NCI-H524 (cell line): ENCODE results near the gene GPR137B.

Experiments
- DNase-seq, 2 experiments: peaks; one replicate each; lab custom pipeline; 2025; lab: John Stamatoyannopoulos, UW

Gene GPR137B

GRCh38 chr1:236114076-236114747 lies 28.1 kb upstream of the GPR137B start:
- no peak for DNase-seq

DNA sequence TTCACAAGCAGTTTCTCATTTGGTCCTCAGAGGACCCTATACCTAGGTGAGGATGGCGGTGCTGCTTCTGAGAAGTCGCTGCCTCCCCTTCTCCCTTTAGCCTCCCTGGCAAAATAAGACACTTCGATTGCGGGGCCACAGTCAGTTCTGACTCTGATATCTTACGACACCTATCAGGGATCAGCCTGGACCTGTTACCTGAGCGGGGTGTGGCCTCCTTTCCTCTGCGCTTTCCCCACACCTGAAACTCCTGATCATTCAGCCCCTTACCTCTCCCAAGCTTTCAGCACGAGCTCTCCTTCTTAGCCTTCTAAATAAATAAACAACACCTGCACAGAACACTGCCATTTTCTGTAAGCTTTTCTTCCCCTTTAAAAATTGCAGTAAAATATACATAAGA lies 24.6 kb upstream of the GPR137B start:
- DNase-seq: no peak

DNA sequence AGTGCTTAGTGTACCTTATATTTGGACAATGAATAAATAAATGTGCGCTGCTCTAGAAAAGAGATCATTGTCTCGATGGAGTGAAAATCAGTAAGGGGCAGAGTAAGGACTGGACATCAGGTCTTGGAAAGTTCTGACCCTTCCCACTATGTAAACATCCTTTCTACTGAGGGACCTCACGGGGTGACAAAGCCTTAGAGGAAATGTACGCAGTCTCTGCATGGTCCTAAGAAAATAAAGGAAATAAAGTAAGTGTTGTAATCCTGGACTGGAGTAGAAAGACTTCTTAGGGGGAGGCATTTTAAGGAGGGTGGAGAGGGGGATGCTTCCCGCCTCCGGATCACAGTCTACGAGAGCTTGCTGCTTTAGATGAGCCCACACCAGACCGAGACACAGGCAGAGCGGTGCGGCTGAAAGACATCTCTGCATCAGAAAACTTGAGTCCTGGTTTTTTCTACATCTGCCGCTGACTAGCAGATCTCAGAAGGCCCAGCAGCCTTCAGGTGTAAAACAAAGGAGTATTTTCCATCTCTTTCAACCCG lies 22.3 kb upstream of the GPR137B start:
- DNase-seq: no peak

- DNase-seq: no peak
These were observed 21.6 kb upstream of the GPR137B start for GRCh38 chr1:236120721-236121153.

DNA sequence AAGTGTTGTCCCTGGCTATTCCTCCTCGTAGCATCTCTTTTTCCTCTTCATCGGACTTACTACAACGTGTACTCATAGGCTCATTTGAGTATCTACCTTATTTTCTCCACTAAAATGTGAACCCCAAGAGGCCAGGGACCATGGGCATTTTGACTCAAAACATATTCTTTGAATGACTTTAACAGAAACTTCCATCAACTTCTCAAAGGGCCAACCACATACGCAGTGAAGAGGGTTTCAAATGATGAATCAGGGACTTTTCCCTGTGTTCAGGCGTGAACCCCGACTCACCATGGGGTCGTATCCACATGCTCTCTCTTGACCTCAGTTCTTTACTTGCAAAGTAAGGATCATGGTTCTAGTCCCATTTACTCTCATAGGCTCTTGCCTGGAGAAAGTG lies 20.2 kb upstream of the GPR137B start:
- no peak for DNase-seq

DNA sequence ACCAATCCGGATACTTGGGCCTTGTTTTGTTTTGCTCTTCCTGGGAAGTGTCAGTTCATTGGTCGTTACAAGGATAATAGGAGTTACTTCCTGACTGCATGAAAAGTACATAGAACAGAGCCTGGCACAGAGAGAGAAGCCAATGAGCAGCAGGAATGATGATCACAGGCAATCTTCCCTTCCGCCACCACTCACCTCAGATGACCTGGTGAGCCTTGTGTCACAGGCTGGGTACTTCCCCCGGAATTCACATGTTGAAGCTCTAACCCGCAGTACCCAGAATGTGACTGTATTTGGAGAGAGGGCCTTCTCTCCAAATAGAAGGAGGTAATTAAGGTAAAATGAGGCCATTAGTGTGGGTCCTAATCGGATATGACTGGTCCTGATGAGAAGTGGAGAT lies 18.8 kb upstream of the GPR137B start:
- no peak for DNase-seq

DNA sequence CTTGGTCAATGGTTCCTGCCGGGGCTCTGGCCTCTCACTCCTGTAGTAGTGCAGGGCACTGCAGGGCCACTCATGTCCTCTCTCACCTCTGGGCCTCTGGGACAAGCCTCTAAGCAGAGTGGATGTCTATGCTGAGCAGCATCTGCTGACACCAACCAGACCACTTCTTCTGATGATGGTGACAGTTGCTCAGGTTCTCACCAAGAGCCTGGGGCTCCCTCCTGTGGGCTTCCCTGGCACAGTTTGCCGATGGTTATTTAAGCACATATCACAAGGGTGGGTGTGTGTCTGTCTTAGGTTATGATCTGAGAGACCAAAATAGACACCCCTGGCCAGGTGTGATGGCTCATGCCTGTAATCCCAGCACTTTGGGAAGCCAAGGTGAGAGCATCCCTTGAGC lies 17.4 kb upstream of the GPR137B start:
- DNase-seq: peak in 1 of 2 experiments; percentile 8

- no peak for DNase-seq
These were observed 15.3 kb upstream of the GPR137B start for GRCh38 chr1:236127045-236127444.

DNA sequence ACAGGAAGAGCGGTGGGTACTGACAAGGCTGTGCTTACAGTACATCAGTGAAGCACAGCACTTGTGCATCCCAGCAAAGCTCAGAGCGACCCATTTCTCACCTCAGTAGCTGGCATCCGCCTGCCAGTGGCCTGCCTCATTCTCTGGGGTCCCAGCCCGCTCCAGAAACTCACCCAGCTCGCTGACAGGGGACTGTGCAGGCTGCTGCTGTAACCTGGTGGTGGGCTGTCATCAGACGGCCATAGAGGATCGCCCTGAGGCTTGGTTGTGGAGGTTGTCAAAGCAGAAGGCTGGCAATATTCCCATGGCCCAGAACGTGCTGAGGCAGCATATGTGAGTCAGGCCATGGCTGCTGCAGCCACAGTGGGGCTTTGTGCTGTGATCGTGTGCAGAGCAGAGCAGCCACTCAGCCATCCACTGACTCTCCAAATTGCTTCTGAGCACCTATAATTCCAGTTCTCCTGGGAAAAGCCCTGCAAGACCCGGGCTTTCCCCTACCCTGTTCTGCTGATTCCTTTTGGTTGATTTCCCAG lies 13.6 kb upstream of the GPR137B start:
- DNase-seq: no peak

- no peak for DNase-seq
These were observed 13.0 kb upstream of the GPR137B start for GRCh38 chr1:236129306-236129705.

- DNase-seq: no peak
These were observed 12.0 kb upstream of the GPR137B start for GRCh38 chr1:236130372-236130771.

- DNase-seq: no peak
These were observed 10.4 kb upstream of the GPR137B start for GRCh38 chr1:236131916-236132315.

- DNase-seq: no peak
These were observed 9.8 kb upstream of the GPR137B start for GRCh38 chr1:236132420-236133046.

GRCh38 chr1:236133339-236133738 lies 9.0 kb upstream of the GPR137B start:
- peak in 1 of 2 experiments; percentile 52 for DNase-seq

DNA sequence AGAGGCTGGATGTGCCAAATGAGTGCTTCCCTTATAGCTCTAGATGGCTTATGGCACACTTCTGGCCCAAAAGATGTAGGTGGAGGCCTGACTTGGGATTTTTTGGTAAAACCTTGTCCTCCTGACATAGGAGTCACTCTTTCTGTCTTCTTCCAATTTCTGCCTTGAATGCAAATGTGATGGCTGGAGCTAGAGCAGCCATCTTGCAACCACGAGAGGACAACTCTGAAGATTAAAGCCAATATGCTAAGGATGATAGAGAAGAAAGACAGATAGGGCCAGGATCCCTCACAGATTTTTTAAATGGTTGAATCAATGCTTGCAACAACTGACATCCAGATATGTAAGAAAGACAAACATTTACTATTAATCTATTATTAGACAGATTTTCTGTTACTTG lies 8.5 kb upstream of the GPR137B start:
- no peak for DNase-seq

DNA sequence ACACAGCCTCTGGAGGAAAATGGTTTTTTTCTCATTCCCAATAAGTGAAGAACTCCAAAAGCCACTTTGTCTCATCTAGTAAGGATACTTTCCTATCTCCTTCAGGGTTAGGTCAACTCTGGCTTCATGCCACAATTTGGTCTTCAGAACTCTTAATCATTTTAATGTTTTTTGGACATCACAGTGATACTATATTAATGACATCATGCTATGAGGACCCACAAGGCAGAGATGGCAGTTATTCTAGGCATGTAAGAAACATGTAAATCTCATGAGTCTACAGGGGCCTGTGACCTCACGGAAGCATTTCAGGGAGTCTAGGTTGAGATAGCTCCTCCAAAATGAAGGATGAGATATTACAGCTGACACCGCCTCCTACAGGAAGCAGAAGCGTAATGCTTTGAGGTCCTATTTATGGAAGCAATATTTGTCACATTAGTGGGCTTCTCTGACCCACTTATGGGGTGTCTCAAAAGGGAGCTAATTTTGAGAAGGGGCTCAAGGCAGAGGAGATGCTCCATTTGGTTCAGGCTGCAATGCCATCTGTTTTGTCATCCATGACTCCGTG lies 5.0 kb upstream of the GPR137B start:
- no peak for DNase-seq

- DNase-seq: no peak
These were observed 2.8 kb upstream of the GPR137B start for GRCh38 chr1:236139495-236139894.

- DNase-seq: peak; percentile 8 to 49
These were observed 1.5 kb upstream of the GPR137B start for GRCh38 chr1:236140705-236141446.

DNA sequence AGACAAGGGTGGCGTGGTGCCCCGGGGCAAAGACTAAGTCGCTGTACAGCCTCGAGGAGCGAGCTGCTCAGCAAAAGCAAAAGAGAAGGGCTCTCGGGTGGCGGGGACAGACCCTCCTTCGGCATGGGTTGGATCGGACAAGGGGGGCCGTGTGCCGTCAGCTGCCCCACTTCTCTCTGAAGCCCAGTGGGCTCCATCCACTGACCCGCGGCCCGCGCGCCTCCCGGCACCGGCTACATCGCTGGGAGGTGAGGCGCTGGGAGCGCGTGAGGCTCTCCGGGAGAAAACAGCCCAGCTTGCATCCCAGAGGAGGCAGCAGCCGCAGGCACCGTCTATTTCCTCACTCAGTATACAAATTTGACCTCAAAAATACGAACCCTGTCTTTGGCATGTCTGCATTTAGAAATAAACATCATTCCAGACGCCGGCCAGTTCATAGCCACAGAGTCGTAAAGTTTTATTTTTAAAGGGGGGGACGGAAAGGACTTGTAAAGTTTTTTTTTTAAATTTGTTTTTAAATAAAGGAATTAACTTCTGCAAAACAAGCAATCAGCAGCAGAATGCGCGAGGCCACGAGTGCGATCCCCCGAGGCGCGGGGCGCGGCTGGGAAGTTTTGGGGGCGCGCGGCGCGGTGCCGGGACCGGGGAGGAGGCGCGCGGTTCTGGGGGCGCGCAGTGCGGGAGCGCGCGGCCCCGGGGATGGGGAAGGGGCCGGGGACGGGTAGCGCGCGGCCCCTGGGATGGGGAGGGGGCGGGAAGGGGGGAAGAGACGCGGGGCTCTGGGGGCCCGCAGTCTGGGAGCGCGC lies 689 bp upstream of the GPR137B start:
- peak; percentile 6 to 49 for DNase-seq

GRCh38 chr1:236143104-236143948 lies 987 bp downstream of the GPR137B start:
- DNase-seq: peak; percentile 2 to 24
